CD1c-positive myeloid dendritic cell (primary cell): ENCODE data around the gene TMEM217.
"Not testable (repeated sequence)": the region's sequence is repeated elsewhere in the genome, so short reads cannot be mapped to it uniquely, and the experiment has no call there.

Experiments
- DNase-seq: peaks from one replicate; pipeline ENCODE4 v3.0.0-alpha.2; 2016; ENCODE audit errors: extremely low spot score

Gene TMEM217

DNA sequence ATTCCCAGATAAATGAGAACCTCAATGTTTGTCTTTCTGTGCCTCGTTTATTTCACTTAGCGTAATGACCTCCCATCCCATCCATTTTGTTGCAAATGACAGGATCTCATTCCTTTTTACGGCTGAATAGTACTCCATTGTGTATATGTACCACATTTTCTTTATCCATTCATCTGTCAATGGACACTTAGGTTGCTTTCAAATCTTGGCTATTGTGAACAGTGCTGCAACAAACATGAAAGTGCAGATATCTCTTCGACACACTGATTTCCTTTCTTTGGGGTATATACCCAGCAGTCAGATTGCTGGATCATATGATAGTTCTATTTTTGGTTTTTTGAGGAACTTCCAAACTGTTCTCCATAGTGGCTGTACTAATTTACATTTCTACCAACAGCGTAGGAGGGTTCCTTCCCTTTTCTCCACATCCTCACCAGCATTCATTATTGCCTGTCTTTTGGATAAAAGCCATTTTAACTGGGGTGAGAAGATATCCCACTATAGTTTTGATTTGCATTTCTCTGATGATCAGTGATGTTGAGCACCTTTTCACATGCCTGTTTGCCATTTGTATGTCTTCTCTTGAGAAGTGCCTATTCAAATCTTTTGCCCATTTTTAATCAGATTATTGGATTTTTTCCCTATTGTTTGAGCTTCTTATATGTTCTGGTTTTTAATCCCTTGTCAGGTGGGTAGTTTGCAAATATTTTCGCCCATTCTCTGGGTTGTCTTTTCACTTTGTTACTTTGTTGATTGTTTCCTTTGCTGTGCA lies 71.8 kb downstream of the TMEM217 start:
- DNase-seq = peak; percentile 83

DNA sequence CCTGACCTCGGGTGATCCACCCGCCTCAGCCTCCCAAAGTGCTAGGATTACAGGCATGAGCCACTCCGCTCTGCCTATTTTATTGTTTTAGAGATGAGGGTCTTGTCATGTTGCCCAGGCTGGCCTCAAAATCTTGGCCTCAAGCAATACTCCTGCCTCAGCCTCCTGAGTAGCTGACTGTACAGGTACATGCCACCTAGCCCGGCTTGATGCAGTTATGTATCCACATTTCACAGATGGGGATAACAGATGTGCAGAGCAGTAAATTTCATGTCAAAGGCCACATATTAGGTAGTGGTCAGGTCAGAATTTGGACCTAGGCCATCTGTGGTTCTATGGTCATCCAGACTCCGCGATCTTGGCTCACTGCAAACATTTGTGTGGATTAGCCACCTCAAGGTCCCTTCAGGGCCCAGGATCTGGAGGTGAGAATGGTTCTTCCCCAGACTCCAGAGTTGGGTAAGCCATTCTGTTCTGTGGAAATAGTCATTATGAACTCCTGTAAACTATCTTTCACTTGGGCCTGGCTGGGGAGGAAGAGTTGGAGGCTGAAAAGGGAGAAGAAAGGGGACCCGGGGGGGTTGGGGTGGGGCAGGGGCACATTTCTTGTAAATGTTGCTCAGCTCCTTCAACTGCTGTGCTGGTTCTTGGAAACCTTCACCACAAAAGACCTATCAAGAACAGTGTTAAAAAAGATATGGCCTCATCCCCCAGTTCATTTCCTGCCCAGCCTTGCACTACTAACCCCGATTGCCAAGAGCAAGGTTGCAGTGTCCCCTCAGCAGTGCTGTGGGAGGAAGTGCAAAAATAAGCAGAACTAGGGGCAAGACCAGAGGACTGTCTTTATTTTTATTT lies 75.0 kb downstream of the TMEM217 start:
- DNase-seq = peak; percentile 84

DNA sequence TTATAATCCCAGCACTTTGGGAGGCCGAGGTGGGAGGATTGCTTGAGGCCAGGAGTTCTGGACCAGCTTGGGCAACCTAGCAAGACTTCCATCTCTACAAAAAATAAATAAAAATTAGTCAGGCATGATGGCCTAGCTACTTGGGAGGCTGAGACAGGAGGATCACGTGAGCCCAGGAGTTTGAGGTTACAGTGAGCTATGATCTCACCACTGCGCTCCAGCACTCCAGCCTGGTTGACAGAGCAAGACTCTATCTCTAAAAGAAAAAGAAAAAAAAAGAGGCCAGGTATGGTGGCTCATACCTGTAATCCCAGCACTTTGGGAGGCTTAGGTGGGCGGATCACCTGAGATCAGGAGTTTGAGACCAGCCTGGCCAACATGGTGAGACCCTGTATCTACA lies 77.3 kb downstream of the TMEM217 start:
- not testable (repeated sequence) for DNase-seq

DNA sequence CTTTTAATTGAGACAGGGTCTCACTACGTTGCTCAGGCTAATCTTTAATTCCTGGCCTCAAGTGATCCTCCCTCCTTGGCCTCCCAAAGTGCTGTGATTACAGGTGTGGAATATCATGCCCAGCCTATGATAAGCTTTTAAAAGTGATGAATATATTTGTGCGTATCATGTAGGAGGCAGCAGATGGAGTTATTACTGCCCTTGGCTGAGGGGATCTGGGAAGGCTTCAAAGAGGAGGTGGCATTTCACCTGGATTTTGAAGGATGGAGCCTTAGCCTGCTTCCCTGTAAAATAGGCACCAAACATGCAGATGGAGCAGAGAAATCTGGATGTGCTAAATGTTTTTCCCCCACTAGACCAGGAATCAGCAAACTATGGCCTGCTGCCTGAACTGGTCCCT lies 77.9 kb downstream of the TMEM217 start:
- no peak for DNase-seq

DNA sequence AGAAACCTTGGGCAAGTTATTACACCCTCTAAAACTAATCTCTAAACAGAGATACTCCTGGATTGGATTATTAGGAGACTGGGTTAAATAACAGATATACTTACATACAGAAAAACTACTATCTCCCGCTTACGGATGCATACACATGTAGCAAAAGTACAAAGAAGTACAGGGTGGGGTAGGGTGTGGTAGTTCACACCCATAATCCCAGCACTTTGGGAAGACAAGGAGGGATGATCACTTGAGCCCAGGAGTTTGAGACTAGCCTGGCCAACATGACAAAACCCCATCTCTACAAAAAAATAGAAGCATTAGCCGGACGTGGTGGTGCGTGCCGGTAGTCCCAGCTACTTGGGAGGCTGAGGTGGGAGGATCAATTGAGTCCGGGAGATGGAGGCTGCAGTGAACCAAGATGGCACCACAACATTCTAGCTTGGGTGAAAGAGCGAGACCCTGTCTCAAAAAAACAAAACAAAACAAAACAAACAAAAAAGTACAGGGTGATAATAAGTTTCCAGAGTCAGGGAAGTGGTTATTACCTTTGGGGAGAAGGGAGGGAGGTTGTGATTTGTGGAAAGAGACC lies 79.9 kb downstream of the TMEM217 start:
- no peak for DNase-seq

DNA sequence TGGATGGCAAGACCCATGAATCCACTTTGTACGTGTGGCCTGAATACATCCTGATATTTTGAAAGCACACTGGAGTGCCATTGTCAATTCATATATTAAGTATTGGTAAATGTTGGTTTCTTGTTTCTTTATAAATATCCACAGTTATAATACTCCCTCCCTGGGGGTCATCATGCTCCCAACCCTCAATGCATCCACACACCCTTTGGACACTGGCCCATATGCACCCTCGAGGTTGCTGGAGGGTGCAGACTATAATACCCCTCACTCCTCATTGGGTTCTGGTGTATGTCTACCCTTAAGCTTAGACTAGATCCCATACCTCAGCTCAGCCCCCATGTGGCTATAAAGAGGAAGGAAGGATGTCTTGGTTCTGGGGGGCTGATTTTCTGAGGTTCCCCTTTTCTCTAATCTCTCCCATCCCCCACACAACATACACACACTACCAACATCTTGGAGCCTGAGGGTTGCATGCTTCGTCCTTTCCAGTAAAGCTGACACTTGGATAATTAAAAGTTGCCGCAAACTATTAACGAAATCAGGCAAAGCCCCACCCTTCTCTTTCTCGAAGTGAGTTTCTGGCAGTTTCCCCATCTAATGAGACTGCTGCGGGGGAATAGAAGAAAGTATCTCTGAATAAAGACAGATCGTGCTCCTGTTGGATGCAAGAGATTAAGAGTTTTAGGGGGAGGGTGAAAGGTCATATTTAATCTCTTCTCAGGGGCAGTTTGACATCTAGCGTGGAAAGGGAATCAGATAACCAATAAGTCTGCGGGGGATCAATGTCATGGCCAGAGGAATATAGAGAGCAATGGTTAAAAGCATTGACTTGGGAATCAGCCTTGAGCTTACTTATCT lies 80.6 kb downstream of the TMEM217 start:
- DNase-seq = peak; percentile 34

DNA sequence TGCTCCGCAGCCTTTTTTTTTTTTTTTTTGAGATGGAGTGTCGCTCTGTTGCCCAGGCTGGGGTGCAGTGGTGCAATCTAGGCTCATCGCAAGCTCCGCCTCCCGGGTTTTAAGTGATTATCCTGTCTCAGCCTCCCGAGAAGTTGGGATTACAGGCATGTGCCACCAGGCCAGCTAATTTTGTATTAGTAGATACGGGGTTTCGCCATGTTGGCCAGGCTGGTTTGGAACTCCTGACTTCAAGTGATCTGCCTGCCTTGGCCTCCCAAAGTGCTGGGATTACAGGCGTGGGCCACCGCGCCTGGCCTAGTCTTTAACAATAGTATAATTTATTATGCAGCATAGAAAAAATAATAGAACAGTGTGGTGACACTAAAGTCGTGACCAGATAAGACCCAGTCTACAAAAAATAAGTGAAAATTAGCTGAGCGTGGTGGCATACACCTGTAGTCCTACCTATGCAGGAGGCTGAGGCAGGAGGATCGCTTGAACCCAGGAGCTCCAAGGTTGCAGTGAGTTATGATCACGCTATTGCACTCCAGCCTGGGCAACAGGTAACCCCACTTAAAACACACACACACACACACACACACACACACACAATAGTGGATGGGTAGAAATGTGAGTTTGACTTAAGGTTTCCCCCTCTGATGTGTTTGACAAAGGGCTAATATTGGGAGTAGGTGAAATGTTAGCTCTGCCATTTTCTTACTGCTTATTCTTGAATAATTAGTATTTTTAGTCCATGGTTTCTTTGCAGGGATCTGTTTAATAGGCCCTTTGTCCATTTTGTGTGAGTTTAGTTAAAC lies 81.5 kb downstream of the TMEM217 start:
- DNase-seq = no peak

DNA sequence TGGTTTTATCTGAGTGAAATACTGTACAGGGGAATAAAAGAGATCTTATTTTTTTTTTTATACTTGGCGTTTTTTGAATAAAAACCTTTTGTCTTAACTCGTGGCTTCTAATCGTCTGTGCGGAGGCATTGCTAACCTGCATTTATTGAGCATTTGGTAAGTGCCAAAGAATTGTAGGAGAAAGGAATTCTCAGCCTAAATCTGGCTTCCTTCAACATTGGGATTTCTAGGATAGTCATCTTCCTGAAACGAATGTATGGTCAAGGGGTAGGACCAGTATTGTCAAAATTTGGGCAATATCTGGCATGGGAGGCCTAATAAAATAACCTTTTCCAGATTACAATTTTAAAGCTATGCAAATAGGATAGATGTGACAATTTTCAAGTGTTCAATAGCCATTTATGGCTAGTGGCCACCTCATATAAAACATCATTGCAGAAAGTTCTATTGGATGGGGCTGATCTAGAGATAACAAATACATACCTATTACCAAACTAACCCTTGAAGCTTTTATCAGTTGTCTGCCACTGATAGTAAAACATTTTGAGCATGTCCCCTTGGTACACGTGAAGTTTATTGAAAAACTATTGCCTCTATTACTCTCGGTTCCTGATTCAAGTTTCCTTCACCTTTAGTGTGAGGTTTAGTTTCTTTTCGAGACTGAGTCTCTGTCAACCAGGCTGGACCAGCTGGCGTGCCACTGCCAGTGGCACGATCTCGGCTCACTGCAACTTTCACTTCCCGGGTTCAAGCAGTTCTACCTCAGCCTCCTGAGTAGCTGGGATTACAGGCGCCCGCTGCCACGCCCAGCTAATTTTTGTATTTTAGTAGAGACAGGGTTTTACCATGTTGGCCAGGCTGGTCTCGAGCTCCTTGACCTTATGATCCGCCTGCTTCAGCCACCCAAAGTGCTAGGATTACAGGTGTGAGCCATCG lies 82.3 kb downstream of the TMEM217 start:
- peak; percentile 59 for DNase-seq

DNA sequence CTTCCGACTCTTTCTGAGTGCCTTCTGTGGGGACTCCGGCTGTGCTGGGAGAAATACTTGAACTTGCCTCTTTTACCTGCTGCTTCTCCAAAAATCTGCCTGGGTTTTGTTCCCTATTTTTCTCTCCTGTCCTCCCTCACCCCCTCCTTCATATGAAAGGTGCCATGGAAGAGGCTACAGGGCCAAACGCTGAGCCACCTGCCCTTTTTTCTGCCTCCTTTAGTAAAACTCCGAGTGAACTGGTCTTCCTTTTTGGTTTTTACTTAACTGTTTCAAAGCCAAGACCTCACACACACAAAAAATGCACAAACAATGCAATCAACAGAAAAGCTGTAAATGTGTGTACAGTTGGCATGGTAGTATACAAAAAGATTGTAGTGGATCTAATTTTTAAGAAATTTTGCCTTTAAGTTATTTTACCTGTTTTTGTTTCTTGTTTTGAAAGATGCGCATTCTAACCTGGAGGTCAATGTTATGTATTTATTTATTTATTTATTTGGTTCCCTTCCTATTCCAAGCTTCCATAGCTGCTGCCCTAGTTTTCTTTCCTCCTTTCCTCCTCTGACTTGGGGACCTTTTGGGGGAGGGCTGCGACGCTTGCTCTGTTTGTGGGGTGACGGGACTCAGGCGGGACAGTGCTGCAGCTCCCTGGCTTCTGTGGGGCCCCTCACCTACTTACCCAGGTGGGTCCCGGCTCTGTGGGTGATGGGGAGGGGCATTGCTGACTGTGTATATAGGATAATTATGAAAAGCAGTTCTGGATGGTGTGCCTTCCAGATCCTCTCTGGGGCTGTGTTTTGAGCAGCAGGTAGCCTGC lies 83.2 kb downstream of the TMEM217 start:
- DNase-seq = no peak

DNA sequence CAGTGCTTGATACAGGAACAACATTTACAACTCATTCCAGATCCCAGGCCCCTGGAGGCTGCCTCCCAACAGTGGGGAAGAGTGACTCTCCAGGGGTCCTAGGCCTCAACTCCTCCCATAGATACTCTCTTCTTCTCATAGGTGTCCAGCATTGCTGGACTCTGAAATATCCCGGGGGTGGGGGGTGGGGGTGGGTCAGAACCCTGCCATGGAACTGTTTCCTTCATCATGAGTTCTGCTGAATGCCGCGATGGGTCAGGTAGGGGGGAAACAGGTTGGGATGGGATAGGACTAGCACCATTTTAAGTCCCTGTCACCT lies 83.8 kb downstream of the TMEM217 start:
- DNase-seq = no peak

DNA sequence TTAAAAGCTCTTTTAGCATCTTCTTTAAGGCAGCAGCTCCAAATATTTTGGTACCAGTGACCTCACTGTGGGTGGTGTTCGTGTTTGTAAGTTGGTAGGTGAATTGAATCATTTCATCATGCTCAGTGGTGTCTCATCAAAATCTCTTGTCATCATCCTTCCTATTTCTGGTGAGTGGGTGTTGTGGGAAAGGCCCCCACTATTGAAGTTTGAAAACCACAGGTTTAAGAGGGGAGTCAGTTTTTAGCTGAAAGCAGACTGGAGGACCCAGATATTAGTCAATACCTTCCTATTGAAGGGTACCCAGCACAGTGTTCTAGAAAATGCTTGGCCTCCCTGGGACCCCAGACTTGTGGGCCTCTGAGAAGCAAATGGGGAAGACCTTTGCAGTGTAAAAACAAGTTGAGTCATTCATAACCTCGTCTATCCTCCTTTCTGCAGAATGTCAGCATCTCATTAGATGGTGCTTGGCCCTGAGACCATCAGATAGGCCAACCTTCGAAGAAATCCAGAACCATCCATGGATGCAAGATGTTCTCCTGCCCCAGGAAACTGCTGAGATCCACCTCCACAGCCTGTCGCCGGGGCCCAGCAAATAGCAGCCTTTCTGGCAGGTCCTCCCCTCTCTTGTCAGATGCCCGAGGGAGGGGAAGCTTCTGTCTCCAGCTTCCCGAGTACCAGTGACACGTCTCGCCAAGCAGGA lies 84.3 kb downstream of the TMEM217 start:
- DNase-seq = peak; percentile 68

DNA sequence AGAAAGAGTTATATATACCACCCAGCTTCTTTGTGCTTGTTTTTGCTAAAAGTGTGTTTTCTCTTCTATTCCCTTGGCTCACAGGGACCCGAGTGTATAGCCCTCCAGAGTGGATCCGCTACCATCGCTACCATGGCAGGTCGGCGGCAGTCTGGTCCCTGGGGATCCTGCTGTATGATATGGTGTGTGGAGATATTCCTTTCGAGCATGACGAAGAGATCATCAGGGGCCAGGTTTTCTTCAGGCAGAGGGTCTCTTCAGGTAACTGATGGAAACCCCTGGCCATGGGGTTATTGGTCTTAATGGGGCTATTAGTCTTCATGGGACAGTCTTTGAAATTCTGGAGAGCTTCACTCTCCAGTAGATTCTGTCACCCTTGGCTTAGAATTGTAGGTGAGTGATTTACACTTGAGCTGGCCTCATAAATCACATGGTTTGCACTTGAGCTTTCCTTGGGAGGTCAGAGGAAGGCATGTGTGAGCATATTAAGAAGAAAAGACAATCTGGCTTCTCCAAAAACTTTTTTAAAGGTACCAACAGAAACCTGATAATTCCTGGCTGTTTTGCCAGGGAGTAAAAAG lies 84.9 kb downstream of the TMEM217 start:
- no peak for DNase-seq

DNA sequence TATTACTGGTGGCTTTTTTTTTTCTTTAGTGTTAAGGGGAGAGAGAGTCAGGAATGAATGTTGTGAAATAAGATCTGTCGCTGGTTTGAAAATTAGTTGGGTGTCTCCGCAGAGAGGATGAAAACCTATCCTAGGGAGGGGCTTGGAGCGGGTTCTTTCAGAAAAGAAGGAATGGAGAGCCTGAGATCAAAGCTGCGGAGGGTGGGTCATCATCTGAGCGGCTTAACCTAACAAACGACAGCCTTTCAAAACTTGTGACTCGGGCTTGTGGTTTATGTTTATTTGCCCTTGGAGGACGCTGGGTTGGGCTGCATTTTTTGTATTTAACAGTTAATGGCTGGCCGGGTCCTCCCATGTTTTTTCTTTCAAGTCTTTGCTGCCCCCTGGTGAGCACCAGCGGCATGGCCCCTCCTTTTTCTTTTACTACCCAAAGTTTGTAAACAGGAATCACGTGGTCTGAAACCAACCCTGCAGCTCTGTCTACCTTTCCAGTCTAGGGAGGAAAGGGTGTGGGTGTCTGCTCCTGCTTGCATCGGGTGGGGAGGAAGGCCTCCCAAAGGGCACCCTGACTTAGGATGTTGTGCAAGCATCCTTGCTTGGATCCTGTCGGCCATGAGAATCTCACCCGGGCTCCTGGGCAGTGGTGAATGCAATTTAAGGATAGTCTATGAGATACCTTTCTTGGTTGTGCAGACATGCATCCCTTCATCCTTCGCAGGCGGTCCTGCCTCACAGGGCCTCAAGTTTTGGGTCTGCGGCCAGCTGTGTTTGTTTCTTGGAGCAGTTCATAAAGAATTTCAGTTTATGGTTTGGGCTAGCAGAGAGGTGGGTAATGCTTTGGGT lies 85.8 kb downstream of the TMEM217 start:
- peak; percentile 95 for DNase-seq

DNA sequence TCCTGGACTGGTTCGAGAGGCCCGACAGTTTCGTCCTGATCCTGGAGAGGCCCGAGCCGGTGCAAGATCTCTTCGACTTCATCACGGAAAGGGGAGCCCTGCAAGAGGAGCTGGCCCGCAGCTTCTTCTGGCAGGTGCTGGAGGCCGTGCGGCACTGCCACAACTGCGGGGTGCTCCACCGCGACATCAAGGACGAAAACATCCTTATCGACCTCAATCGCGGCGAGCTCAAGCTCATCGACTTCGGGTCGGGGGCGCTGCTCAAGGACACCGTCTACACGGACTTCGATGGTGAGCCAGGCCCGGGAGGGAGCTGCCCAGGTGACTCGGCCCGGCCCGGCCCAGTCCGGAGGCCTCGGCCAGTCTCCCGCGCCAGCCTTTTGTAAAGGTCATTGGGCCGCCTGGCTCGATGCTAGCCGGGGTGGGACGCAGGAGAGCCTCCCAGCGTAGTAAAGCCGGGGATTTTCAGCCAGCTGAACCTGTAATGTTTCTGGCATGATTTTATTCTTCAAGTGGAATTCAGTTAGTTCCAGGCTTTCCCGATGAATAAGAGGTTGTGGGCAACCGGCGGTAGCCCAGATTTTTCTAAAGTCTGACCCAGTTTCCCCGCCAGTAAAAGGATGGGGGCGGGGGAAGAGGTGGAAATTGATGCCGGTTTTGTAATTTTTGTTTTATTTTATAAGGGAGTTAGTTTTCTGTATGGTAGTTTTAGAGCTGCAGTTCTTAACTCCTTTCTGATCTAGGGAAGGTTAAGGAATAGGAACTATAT lies 86.6 kb downstream of the TMEM217 start:
- DNase-seq = peak; percentile 24

DNA sequence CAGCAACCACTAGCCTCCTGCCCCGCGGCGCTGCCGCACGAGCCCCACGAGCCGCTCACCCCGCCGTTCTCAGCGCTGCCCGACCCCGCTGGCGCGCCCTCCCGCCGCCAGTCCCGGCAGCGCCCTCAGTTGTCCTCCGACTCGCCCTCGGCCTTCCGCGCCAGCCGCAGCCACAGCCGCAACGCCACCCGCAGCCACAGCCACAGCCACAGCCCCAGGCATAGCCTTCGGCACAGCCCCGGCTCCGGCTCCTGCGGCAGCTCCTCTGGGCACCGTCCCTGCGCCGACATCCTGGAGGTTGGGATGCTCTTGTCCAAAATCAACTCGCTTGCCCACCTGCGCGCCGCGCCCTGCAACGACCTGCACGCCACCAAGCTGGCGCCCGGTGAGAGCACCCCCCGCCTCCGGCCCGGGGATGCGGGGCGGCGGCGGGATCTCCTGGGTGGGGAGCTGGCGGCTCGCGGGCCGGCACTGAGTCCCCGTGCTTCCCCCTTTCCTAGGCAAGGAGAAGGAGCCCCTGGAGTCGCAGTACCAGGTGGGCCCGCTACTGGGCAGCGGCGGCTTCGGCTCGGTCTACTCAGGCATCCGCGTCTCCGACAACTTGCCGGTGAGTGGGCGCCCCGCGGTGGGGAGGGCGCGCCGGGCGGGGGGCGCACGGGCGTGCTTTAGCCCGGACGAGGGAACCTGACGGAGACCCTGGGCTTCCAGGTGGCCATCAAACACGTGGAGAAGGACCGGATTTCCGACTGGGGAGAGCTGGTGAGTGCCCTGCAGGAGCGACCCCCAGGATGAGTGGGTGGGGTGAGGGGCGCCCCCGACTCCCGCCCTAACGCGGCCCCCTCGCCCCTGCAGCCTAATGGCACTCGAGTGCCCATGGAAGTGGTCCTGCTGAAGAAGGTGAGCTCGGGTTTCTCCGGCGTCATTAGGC lies 87.4 kb downstream of the TMEM217 start:
- DNase-seq = peak; percentile 61
